Coronary artery (tissue), 2 donors: Measurements from ENCODE around the gene PREPL.

Experiments used
- DNase-seq: peaks from one replicate; pipeline ENCODE4 v3.0.0-alpha.2; 2017; ENCODE audit warnings: low spot score
- H3K27ac ChIP-seq, 2 donors: fragments of 200-600 bp; sonication (generic); one replicate each; pipeline ENCODE4 v1.5.1; 2016 to 2019
- H3K4me3 ChIP-seq: fragments of 200-600 bp; sonication (generic); 2 replicates; pipeline ENCODE4 v1.5.1; 2016; ENCODE audit warnings: mild to moderate bottlenecking, moderate library complexity
- TF ChIP-seq, protein P1 (sequence below): fragments of 200-600 bp; sonication (generic); IDR thresholded peaks from one replicate; pipeline ENCODE4 v1.5.1; 2019; ENCODE audit warnings: antibody characterized with exemption

The PREPL gene

DNA sequence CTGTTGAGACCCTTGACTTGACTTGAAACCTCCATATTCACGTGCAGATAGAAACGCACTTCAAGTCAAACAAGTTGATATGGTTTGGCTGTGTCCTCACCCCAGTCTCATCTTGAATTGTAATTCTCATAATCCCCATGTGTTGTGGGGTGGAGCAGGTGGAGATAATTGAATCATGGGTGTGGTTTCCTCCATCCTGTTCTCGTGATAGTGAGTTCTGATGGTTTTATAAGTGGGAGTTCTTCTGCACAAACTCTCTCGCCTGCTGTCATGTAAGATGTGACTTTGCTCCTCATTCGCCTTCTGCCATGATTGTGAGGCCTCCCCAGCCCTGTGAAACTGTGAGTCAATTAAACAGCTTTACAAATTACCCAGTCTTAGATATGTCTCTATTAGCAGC is 64.6 kb downstream of the PREPL start:
- Histone ChIP-seq H3K27ac (no peak overlapping the region), H3K4me3 (no peak overlapping the region)
- DNase-seq = no peak
- TF ChIP-seq, protein P1, sequence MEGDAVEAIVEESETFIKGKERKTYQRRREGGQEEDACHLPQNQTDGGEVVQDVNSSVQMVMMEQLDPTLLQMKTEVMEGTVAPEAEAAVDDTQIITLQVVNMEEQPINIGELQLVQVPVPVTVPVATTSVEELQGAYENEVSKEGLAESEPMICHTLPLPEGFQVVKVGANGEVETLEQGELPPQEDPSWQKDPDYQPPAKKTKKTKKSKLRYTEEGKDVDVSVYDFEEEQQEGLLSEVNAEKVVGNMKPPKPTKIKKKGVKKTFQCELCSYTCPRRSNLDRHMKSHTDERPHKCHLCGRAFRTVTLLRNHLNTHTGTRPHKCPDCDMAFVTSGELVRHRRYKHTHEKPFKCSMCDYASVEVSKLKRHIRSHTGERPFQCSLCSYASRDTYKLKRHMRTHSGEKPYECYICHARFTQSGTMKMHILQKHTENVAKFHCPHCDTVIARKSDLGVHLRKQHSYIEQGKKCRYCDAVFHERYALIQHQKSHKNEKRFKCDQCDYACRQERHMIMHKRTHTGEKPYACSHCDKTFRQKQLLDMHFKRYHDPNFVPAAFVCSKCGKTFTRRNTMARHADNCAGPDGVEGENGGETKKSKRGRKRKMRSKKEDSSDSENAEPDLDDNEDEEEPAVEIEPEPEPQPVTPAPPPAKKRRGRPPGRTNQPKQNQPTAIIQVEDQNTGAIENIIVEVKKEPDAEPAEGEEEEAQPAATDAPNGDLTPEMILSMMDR = no peak

DNA sequence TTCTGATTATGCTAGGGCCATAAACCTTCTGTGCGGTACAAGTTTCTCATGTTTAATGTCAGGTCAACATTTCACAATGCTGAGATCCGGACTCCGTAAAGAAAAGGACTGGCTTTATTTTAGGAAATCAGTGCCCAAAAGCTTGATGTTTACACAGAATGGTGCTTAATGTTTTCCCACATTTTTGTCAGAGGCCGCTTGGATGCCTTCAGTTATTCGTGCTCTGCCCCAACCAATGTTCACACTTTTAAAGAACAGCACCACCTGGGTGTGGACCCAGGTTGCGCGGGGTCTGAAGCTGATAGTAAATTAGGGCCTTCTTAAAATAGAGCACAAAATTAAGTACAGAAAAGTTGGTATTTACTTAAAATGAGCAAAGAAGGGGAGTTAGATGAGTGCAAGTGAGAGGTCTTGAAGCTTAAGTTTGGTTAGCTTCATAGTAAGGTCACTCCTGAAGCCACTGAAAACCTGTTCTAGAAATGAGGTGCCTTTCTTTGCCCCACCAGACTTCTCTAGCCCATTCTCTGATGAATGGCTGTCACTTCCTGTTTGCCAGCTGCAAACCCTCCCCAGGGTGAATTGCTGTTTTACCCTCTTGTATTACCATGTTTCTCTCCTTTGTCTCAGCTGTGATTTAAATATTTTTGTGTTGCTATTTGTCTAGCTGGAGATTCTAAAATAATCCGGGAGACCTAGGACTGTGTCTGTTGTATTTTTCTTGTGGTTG is 65.5 kb downstream of the PREPL start:
- Histone ChIP-seq H3K27ac (no peak overlapping the region), H3K4me3 (no peak overlapping the region)
- DNase-seq = no peak
- TF ChIP-seq, protein P1 = no peak

DNA sequence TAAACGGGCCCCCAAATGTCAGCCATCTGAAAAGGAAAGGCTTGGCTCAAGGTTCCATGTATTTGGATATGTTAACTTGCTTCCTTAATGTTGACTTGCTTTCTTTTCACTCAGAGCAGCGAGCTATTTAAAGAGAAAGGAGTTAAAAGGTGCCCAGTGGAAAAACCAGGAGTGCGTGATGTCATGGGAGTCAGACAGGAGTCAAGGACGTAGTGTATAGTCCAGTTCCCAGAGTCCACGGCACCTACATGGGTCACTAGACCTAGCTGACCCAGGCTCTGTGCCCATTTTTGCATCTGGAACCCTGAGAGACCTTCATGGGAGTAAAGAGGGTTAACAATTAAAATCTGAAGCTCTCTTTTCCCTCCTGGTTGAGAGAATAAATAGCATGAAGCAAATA is 66.2 kb downstream of the PREPL start:
- Histone ChIP-seq H3K4me3 (no peak overlapping the region), H3K27ac (no peak overlapping the region)
- TF ChIP-seq, protein P1 = no peak
- no peak for DNase-seq

DNA sequence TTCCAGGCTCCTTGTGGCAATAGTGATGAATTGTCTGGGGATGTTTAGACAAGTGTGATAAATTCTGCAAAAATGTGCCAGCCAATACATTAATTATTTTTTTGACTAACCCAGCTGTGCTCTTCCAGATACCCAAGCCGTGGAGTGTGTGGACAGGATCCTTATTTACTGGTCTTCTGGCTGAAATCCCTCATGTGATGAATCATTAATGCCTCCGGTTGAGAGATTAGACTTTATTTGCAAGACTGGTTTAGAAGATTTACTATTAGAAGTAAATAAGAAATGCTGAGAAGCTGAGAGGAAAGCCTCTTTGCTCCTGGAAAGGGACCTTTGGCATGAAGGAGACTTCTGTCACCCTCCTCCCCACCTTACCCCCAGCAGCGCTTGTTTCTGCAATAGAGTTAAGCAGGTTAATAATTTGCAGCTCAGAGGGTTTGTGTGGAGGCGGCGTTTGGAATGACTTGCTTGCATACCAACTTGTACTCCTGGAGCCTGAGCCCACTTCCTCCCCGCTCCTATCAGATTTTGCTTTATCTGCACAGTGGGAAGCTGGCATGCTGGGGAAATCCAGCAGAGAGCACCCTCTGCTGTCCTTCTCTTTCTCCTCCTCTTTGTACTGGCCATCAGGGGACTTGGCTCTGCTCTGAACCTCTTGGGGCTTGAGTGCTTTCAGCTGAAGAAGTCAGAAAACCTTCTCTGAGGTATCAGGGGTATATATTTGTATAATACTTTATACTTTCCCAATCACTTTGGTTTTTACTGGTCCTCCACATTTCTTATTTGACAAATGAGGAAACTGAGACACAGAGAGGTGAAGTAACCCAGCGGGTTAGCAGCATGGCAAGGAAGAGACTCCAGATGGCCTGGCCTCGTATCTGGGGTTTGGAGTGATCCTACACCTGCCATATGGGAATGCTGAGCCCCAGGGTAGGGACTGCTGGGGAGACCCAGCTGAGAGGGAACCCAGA is 69.7 kb downstream of the PREPL start:
- Histone ChIP-seq H3K27ac (peak overlapping the region; percentile 27 to 36), H3K4me3 (peak overlapping the region; percentile 29)
- TF ChIP-seq, protein P1 = peak; percentile 42
- DNase-seq = no peak

DNA sequence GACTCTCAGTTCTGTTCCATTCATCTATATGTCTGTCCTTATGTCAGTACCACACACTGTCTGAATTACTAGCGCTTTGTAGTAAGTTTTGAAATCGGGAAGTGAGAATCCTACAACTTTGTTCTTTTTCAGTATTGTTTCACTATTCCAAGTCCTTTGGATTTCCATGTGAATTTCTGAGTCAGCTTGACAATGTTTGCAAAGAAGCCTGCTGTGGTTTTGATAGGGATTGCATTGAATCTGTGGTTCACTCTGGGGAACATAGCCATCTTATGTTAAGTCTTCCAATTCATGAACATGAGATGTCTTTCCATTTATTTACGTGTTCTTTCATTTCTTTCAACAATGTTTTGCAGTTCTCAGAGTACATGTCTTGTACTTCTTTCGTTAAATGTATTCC is 71.0 kb downstream of the PREPL start:
- TF ChIP-seq, protein P1 = no peak
- no peak overlapping the region for H3K4me3 ChIP-seq
- no peak for DNase-seq
- no peak overlapping the region for H3K27ac ChIP-seq

DNA sequence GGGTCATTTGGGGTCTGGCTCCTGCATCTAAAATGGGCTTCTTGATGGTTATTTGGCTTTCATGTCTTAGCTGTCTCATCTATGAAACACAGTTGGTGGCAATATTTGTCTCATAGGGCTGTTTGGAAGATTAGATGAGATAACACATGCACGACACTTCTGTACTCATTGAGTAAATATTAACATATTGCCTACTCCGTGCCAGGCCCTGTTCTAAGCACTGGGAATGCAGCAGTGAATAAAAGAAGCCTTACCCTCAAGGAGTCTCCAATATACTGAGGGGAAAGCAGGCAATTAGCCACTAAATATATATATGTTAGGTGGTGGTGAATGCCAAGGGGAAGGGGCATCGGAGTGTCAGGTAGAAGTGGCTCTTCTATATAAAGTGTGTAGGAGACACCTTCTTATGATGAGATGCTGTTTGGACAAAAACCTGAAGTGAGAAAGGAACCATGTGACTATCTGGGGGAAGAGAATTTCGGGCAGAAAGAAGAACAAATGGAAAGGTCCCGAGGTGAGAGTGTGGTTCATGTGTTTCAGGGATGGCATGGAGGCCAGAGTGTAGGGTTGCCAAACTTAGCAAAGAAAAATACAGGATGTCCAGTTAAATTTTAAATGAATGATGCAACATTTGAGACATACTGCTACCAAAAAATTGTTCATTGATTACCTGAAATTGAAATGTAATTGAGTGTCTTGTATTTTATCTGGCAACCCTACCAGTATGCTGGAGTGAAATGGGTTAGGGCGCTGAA is 74.2 kb downstream of the PREPL start:
- Histone ChIP-seq H3K4me3 (no peak overlapping the region), H3K27ac (no peak overlapping the region)
- TF ChIP-seq, protein P1 = no peak
- no peak for DNase-seq
